K562 (cell line): ENCODE measurements around the gene AQP1. TPM values are rescaled to one million over a fixed set of nuclear protein-coding genes. Genes with fewer than 3 reads are reported as not detected.

ENCODE experiments used
- ATAC-seq: fragments of 200-7000 bp; cut with Tn5 transposase; 3 replicates; pipeline ENCODE4 v1.9.1; 2020; ENCODE audit warnings: moderate library complexity
- BruUV-seq: library from RNA; stranded (reverse); fragments of 400-500 nt; replicated peaks from 2 replicates; lab custom pipeline; 2021; lab: Mats Ljungman, UMichigan
- CTCF ChIA-PET: fragments of 300-600 bp; formaldehyde crosslinking; extraction: SDS; loops from one replicate; lab custom pipeline; 2021; ENCODE audit warnings: low intra/inter-chr PET ratio; lab: Yijun Ruan, JAX
- POLR2A ChIA-PET: fragments of 300-600, 350-650 bp; sonication (Branson Sonifier 250); formaldehyde crosslinking; extraction: SDS; loops from one replicate; lab custom pipeline; 2021; ENCODE audit warnings: antibody characterized with exemption, inconsistent platforms; lab: Yijun Ruan, JAX
- DNase-seq, 4 experiments: peaks; one replicate each; pipeline versions ENCODE4 v3.0.0 to v3.0.0-alpha.2; 2011 to 2018; ENCODE audit warnings: low spot score in 3 of 4, mixed read lengths in 3 of 4; ENCODE audit errors: extremely low read depth in 1 of 4
- FAIRE-seq: peaks from 2 replicates; lab custom pipeline; 2011; peaks lifted over from hg19 to GRCh38; lab: Jason Lieb, UNC
- H2AFZ ChIP-seq: 2 replicates; pipeline ENCODE4 v1.6.0; 2011; ENCODE audit warnings: low read depth, low read length, control low read depth, inconsistent platforms
- H3K27ac ChIP-seq: fragments of 200-600 bp; 3 replicates; pipeline ENCODE4 v1.8.0; 2011; ENCODE audit warnings: low read depth, mild to moderate bottlenecking, control low read depth, inconsistent platforms, low read length, moderate library complexity, mixed read lengths; ENCODE audit errors: extremely low read depth
- H3K27me3 ChIP-seq, 2 experiments: fragments of 300-600 bp in 1 of 2; 2 replicates in 1 of 2; 3 replicates in 1 of 2; pipeline versions ENCODE4 v1.6.0 to v1.8.0; 2011; ENCODE audit warnings: inconsistent platforms in 2 of 2, low read length in 2 of 2, mild to moderate bottlenecking in 1 of 2, mixed read lengths in 1 of 2, moderate library complexity in 1 of 2; ENCODE audit not compliant: control insufficient read depth in 2 of 2, insufficient read depth in 2 of 2
- H3K36me3 ChIP-seq: fragments of 300-600 bp; 3 replicates; pipeline ENCODE4 v1.8.0; 2011; ENCODE audit warnings: mild to moderate bottlenecking, low read length, inconsistent platforms; ENCODE audit not compliant: control insufficient read depth, insufficient read depth
- H3K4me1 ChIP-seq, 2 experiments: fragments of 200-600 bp in 1 of 2; replicated peaks in 1 of 2; 2 replicates in 1 of 2; 3 replicates in 1 of 2; pipeline versions ENCODE4 v1.5.1 to v1.8.0; 2011; ENCODE audit warnings: inconsistent platforms in 2 of 2, low read length in 2 of 2, mild to moderate bottlenecking in 1 of 2, mixed read lengths in 1 of 2, moderate library complexity in 1 of 2; ENCODE audit not compliant: control insufficient read depth in 2 of 2, insufficient read depth in 2 of 2
- H3K4me2 ChIP-seq: 2 replicates; pipeline ENCODE4 v1.6.1; 2011; ENCODE audit warnings: low read length, control low read depth, inconsistent platforms, mixed read lengths; ENCODE audit not compliant: insufficient read depth
- H3K4me3 ChIP-seq: fragments of 200-600 bp; sonication (generic), shearing (Covaris generic); 2 replicates; pipeline ENCODE4 v1.5.1; 2016; ENCODE audit warnings: control low read depth, inconsistent platforms
- H3K79me2 ChIP-seq: fragments of 200-600 bp; 3 replicates; pipeline ENCODE4 v1.8.0; 2011; ENCODE audit warnings: low read length, inconsistent platforms; ENCODE audit not compliant: control insufficient read depth, insufficient read depth
- H3K9ac ChIP-seq, 2 experiments: 2 replicates each; pipeline versions ENCODE4 v1.6.0 to v1.6.1; 2011; ENCODE audit warnings: low read depth in 2 of 2, low read length in 2 of 2, control low read depth in 1 of 2, inconsistent platforms in 1 of 2, mild to moderate bottlenecking in 1 of 2, mixed read lengths in 1 of 2; ENCODE audit not compliant: insufficient read depth in 1 of 2
- H3K9me1 ChIP-seq: one replicate; pipeline ENCODE4 v1.6.0; 2011; ENCODE audit warnings: inconsistent platforms, mild to moderate bottlenecking, low read length, moderate library complexity; ENCODE audit not compliant: control insufficient read depth, insufficient read depth
- H3K9me3 ChIP-seq: replicated peaks from 2 replicates; pipeline ENCODE4 v1.5.1; 2011; ENCODE audit warnings: low read depth, low read length, inconsistent platforms; ENCODE audit not compliant: control insufficient read depth, insufficient read depth
- H4K20me1 ChIP-seq: replicated peaks from 2 replicates; pipeline ENCODE4 v1.6.1; 2011; ENCODE audit warnings: low read length, inconsistent platforms, mixed read lengths; ENCODE audit not compliant: control insufficient read depth, insufficient read depth
- CEBPB ChIP-seq: fragments of 450-650 bp; IDR thresholded peaks from 2 replicates; pipeline ENCODE4 v1.6.1; 2016; ENCODE audit warnings: missing genetic modification characterization, missing compliant biosample characterization
- CHD4 ChIP-seq: fragments of 200-600 bp; sonication (generic); IDR thresholded peaks from 3 replicates; pipeline ENCODE4 v1.6.1; 2012; ENCODE audit warnings: low read depth, mild to moderate bottlenecking, mixed read lengths, low read length, inconsistent platforms; ENCODE audit not compliant: insufficient read depth, insufficient replicate concordance, poor library complexity, severe bottlenecking
- NCOR1 ChIP-seq: fragments of 450-650 bp; IDR thresholded peaks from 2 replicates; pipeline ENCODE4 v1.6.1; 2016; ENCODE audit warnings: mild to moderate bottlenecking, moderate library complexity
- RBM25 ChIP-seq: fragments of 200-400 bp; formaldehyde crosslinking; IDR thresholded peaks from 2 replicates; pipeline ENCODE4 v1.6.1; 2018; ENCODE audit warnings: low read length, low read depth, moderate library complexity; ENCODE audit not compliant: severe bottlenecking
- TAL1 ChIP-seq: fragments of 450-650 bp; IDR thresholded peaks from 2 replicates; pipeline ENCODE4 v1.6.1; 2016; ENCODE audit warnings: mild to moderate bottlenecking
- TBL1XR1 ChIP-seq, 2 experiments: IDR thresholded peaks; 2 replicates each; pipeline ENCODE4 v1.6.1; 2012; ENCODE audit warnings: improper control_type of control experiment in 2 of 2, low read length in 2 of 2, mild to moderate bottlenecking in 1 of 2
- TCFL5 ChIP-seq: fragments of 250-450 bp; sonication (Bioruptor Pico); conservative IDR thresholded peaks from 2 replicates; pipeline ENCODE4 v1.6.1; 2021; ENCODE audit warnings: mild to moderate bottlenecking, moderate library complexity, matching md5 sums
- VEZF1 ChIP-seq: fragments of 200-800 bp; sonication (Bioruptor generic); IDR thresholded peaks from 2 replicates; pipeline ENCODE4 v1.6.1; 2017; ENCODE audit warnings: missing genetic modification characterization, missing compliant biosample characterization
- ZBTB7A ChIP-seq: IDR thresholded peaks from 2 replicates; pipeline ENCODE4 v1.6.1; 2011; ENCODE audit warnings: low read depth, mild to moderate bottlenecking, low read length, moderate library complexity, borderline replicate concordance; ENCODE audit not compliant: control insufficient read depth
- ZNF407 ChIP-seq: fragments of 450-650 bp; IDR thresholded peaks from 2 replicates; pipeline ENCODE4 v1.6.1; 2016; ENCODE audit warnings: low read depth
- WGBS: fragments of 100-300 bp; shearing (Covaris generic); methylation state at CpG from one replicate; pipeline ENCODE4 v1.1.6; 2016; ENCODE audit warnings: low coverage, mixed read lengths; ENCODE audit not compliant: insufficient coverage; ENCODE audit errors: missing lambda C conversion rate; 5-methylcytosine and 5-hydroxymethylcytosine counted together
- in situ Hi-C: fragments of 300-500 bp; cut with MboI; formaldehyde crosslinking; loops from 4 replicates; pipeline ENCODE4 v1.15.0; 2018; ENCODE audit warnings: inconsistent platforms, mixed read lengths
- intact Hi-C: fragments of 100-400 bp; cut with micrococcal nuclease; formaldehyde crosslinking; loops from 2 replicates; pipeline ENCODE4 v1.14.2; 2022
- polyA plus RNA-seq, 8 experiments: library from polyadenylated mRNA; depleted of rRNA in 4 of 8; stranded (reverse) in 5 of 8; unstranded in 3 of 8; fragments of >200 nt; fragmentation: Nextera tagmentation in 2 of 8; fragmentation: Illumina TruSeq in 1 of 8; extraction: Ambion mirVana in 2 of 8; extraction: Trizol in 1 of 8; gene quantifications; 2 replicates each; pipeline versions ENCODE4 v1.2.1 to v1.2.3, GENCODE V29; 2011 to 2014; ENCODE audit warnings: inconsistent platforms in 1 of 8, missing spikeins in 1 of 8
- total RNA-seq, 7 experiments: library from RNA; depleted of rRNA in 6 of 7; stranded (reverse); fragments of >200 nt in 6 of 7; fragmentation: Illumina TruSeq in 2 of 7; extraction: Trizol in 2 of 7; gene quantifications; 2 replicates each; pipeline versions ENCODE4 v1.2.1 to v1.2.3, GENCODE V29; 2011 to 2021; ENCODE audit warnings: low replicate concordance in 1 of 7

Gene AQP1
- total and polyA plus RNA-seq, 9 of the 15 experiments (the other 6 are each of a cell fraction or from before 2014, with no cell fraction given) = 0.18 to 12.6 (median 4.1) TPM

GRCh38 chr7:30896783-30897637 is 14.6 kb upstream of the AQP1 start:
- H2AFZ ChIP-seq = no peak overlapping the region
- 5% methylated on average over 12 of the region's 13 CpGs for WGBS
- H3K9me3 ChIP-seq = no peaks in the 10 kb centered on the region
- CTCF ChIA-PET = no interaction called here
- DNase-seq (peak; percentile 88 to 92 (median 90)), FAIRE-seq (peak; percentile 89), ATAC-seq (peak; percentile 77)
- in situ Hi-C loops = no loop called here
- POLR2A ChIA-PET = interaction anchor here (0.6 to 1.6 kb wide), 7 partner anchors 13 to 500 kb away, joined by 3 to 6 read pairs (median 3); no protein-coding TSS in a partner anchor
- intact Hi-C loops = loop anchor here (2.0 to 10.0 kb wide), 4 partner anchors 18 to 135 kb away; no protein-coding TSS in a partner anchor
- H3K36me3 ChIP-seq = no peaks in the 10 kb centered on the region
- peak overlapping the region; percentile 44 for H3K4me2 ChIP-seq
- no peaks in the 10 kb centered on the region for H3K27me3 ChIP-seq
- peaks cover 28 to 57% of the 10 kb centered on the region in 2 experiments for H3K4me1 ChIP-seq
- H3K9me1 ChIP-seq = no peaks in the 10 kb centered on the region
- no peaks in the 10 kb centered on the region for H3K79me2 ChIP-seq
- H4K20me1 ChIP-seq = no peaks in the 10 kb centered on the region
- H3K4me3 ChIP-seq = no peak overlapping the region
- H3K27ac ChIP-seq = peak overlapping the region; percentile 32
- H3K9ac ChIP-seq = peak overlapping the region in 1 of 2 experiments; percentile 77; a peak in 3 of 4 replicates
- BruUV-seq = no TSS peak
- TF ChIP-seq TAL1 = peak; percentile 94
- no peak for TF ChIP-seq TCFL5 (CRISPR knock-in tag)
- TF ChIP-seq TBL1XR1 (IDR thresholded peaks at IDR 0.05; ENCODE audit: low read length in 2 of 2) = peak; percentile 51 to 70; a peak in 2 of 4 replicates
- peak; percentile 60 for TF ChIP-seq VEZF1
- no peak for TF ChIP-seq CEBPB (tag)
- TF ChIP-seq ZNF407 = no peak
- TF ChIP-seq ZBTB7A = peak; percentile 47; the same call in 1 of the 2 replicates
- TF ChIP-seq NCOR1 = peak; percentile 91
- no peak for TF ChIP-seq CHD4
- TF ChIP-seq RBM25 = peak; percentile 4
